Measurements from ENCODE around the gene VPS25.
"Not testable (repeated sequence)": the region's sequence is repeated elsewhere in the genome, so short reads cannot be mapped to it uniquely, and the experiment has no call there.

The VPS25 gene

DNA sequence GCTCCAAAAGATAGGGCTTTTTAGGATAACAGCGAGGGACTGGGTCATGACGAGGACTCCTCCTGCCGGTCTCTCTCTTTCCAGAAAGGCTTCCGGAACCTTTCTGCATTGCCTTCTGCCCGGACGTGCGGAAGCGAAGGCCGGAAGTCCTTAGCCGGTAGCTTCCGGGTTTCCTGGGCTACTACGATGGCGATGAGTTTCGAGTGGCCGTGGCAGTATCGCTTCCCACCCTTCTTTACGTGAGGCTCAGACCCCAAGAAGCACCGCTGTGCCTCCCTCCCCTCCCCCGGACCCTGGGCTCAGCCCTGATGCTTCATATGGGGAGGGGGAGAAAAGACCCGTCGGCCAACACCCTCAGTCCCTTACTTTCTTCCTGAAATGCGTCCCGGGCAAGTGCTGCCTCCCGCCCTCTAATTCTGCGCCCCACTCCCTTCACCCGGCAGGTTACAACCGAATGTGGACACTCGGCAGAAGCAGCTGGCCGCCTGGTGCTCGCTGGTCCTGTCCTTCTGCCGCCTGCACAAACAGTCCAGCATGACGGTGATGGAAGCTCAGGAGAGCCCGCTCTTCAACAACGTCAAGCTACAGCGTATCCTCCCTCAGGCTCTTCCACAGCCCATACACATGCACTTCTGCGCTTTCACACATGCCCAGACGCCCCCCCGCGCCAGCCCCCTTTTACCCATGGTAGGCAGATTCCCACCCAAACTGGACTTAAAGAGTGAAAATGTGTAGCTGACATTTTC, at the start of gene VPS25:
VPS25 (plus strand) TSS at position 160 of the 746 bp plus-strand sequence; CDS start at position 187, 27 bp downstream.
- peak; percentile 81 for DNase-seq (ENCODE audit: low read depth)

DNA sequence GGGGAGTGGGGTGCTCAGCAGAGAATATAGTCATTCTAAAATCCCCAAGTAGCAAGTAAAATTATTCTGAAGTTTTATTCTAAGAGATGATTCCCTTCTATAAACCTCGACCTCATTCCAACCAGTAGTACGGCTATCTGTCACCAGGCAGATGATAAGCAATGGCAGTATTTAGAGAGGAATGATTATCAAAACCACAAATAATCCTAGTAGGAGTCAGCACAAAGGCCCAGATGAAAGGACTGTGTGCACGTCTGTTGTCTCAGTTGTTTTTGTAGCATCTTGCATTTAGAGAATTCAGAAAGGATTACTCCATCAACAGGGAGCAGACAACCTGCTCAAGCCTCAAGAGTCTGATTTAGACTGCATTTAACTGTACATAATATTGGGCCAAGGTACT, 49.6 kb upstream of the VPS25 start:
- DNase-seq (ENCODE audit: low read depth) = no peak

DNA sequence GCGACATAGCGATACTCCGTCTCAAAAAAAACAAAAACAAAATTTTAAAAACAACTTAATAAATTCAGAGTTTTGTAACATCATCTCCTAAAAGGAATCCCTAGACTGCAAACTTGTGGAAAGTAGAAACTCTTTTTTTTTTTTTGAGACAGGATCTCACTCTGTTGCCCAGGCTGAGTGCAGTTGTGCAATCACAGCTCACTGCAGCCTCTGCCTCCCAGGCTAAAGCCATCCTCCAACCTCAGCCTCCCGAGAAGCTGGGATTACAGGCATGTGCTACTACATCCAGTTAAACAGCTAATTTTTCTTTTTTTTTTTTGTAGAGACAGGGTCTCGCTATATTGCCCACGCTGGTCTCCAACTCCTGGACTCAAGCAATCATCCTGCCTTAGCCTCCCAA, 48.1 kb upstream of the VPS25 start:
- no peak for DNase-seq (ENCODE audit: low read depth)

DNA sequence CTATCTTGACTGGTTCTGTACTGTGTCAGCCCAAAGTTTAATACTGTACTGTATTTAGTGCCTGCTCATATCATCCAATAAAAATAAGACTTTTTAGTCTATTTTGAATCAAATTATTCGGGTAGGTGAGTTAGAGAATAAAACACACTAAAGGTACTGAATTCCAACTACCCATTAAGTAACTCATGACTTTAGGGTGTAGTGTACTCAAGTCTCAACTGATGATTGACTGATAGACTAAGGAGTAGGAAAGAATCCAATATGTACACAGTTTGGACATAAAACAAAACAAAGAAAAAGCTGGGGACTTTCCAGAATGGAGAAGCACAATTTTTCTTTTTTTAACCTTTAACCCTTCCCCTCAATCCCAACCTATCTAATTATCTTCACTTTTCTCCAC, 32.5 kb upstream of the VPS25 start:
- DNase-seq (ENCODE audit: low read depth) = no peak

DNA sequence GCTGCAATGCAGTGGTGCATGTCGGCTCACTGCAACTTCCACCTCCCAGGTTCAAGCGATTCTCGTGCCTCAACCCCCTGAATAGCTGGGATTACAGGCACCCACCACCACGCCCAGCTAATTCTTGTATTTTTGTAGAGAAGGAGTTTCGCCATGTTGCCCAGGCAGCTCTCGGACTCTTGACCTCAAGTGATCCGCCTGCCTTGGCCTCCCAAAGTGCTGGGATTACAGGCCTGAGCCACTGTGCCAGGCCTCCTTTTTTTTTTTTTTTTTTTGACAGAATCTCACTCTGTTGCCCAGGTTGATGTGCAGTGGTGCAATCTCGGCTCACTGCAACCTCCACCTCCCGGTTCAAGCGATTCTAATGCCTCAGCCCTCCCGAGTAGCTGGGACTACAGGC, 30.3 kb upstream of the VPS25 start:
- not testable (repeated sequence) for DNase-seq (ENCODE audit: low read depth)

DNA sequence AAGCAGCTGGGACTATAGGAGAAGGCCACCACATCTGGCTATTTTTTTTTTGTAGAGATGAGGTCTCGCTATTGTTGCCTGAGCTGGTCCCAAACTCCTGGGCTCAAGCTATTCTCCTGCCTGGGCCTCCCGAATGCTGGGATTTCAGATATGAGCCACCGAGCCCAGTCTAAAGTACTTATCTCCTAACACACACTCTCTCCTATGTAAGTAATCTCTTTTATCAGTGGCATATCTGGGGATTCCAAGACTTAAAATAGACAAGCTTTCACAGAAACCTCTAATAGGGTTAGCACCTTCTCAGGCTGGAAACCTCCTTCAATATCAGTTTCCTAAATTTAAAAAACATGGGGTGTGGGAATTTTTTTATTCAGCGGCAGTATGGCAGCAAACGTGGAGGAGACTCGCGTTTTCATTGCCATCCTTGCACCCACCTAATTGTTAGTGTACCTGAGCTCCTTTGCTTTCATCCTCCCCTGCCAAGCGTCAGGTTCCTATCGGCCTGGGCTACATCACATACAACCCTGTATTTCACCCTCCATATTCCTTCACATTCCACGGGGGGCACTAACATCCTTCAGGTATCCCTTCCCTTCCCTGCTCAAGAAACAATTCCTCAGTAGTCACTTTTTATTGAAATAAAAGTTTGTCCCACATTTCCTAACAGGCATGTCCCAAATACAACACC, 29.5 kb upstream of the VPS25 start:
- no peak for DNase-seq (ENCODE audit: low read depth)

DNA sequence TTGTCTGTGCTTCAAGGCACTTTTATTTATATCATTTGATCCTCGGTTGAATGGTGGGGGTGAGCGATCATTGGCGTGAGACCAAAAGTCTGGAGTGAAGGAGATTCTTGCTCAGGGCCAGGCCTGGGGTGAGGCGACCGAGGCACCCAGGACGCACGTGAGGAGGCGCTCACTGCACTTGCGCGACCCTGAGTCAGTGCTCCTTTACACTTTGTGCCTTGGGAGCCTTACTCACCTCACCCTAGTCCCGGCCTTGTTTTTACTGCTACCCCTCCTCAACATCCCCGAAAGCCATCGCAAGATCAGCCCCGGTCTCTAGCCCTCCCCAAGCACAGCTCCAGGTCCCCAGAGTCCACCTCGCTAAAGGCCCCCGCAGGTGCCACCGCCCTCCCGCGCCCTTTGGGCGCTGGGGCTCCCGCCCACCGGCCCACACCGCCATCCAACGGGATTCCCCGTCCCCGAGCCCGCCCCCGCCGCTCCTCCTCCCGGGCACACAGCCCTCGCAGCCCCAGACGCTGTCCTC, 28.9 kb upstream of the VPS25 start:
- no peak for DNase-seq (ENCODE audit: low read depth)

DNA sequence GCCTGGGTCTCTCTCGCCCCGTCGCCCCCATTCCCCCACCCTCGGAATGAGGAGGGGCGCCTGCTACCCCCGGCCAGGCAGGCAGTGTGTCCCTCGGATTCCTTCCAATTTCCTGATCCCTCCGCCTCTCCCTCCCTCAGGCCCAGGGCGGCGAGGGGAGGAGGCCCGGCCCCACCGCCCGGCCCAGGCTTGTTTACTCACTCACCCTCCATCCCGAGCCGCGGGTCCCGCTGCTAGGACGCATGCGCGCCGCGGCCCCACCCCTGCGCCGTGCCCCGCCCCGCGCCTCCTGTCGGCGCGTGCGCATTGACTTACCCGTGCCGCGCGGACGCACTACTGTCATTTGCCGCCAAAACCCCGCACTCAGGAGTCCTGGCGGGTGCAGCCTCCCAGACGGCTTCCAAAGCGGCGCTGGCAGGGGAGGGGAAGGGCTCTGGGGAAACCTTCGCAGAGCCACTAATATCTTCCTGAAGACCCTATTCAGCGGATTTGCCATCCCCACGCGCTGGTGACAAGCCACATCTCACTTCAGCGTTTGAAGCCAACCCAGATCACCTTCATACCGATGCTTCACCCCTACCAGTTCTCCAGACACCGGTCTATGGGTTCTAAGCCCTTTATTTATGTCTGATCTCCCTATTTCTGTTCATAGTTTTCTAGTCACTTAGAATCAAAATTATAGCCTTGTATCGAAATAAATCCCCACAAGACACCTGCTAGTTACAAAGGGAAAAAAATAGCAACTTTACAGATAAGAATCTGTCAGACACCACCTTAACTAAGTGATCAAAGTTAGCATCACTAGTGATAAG, 28.2 kb upstream of the VPS25 start, which contains the start of gene EZH1:
EZH1 (minus strand) TSS at position 235 of the 812 bp plus-strand sequence. CDS start 16,099 bp downstream, outside the sequence.
- peak; percentile 81 for DNase-seq (ENCODE audit: low read depth)

DNA sequence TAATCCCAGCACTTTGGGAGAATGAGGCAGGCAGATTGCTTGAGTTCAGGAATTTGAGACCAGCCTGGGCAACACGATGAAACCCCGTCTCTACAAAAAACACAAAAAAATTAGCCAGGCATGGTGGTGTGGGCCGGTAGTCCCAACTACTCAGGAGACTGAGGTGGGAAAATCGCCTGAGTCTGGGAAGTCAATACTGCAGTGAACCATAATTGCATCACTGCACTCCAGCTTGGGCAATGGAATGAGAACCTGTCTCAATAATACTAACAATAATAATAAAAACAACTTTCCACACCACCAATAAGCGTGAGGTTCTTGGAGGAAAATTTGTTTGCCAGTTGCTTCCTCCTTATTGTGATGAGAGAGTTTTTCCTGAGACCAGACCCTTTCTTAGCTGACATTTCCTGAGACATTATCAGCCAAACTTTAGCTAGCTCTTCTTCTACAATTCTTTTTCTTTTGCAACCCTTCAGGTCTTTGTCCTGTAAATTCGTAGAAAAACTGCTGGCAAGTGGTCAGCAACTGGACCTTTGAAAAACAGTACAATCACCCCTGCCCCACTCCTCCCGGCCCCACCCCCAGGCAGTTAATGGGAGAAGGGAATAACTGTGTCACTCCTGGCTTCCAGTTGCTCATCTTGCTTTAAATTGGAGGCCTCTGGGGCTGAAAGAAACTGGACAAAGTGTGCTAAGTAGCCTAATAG, 24.9 kb upstream of the VPS25 start:
- no peak for DNase-seq (ENCODE audit: low read depth)

DNA sequence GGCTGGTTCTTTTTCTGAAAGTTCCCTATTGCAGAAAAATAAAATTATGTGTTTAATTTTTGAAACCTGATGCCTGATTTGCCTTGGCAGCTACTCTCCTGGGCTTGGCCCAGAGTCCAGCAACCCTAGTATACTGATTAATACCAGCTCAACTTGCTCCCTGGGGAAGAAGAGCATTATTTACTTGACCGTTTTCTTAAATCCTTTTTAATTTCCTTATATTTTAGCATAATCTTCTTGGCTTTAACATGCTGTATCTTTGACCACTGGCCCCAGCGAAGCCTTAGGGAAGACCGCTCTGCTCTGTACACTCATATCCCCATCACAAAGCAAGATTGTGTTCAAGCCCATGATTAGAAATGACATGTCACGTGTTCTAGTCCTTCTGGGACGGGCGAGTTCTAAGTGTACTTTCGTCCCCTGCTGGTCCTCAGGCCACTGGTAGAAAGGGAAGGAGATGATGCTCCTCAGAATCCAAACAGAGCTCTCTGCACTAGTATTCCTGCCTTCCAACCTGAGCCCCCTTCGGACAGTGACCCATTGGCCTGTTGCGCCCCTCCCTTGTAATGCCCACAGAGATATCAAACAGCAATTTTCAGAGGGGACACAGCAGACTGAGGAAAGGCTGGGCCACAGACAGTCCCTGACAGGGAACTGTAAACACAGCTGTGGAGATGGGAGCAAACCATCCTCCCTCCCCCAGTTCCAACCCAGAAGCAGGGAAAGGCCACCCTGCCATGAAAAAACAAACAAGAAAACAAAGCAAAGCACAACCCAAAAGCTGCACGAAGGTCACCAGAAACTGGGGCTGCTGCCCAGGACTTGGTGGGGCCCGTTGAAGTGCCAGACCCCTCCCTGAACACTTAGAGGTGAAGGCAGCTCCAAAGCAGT, 24.1 kb upstream of the VPS25 start:
- DNase-seq (ENCODE audit: low read depth) = no peak

DNA sequence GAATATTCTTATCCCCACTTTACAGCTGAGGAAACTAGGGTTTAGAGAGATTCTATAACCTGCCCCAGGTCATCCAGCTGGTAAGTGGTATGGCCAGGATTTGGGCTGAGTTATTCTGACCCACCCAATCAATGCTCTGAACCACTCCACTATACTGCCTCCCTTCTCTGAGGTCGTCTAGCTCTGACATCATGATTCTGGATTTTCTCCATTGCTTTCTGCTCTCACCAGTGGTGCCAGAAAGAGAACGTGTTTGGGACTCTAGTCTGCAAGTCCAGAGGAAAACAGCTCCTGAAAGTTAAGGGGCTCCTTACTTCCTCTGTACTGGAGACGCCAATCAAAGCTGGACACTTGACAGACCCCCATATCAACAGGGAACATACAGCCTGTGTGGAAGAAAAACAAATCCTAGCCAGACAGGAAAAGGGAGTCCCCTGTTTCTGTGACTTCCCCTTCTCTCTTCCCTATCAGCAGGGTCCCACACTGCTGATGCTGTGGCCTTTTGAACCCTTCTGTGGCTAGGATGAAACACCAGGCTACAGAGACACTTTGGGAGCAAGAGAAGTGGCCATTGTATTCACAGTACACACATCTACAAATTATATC, 22.4 kb upstream of the VPS25 start:
- DNase-seq (ENCODE audit: low read depth) = peak; percentile 81

DNA sequence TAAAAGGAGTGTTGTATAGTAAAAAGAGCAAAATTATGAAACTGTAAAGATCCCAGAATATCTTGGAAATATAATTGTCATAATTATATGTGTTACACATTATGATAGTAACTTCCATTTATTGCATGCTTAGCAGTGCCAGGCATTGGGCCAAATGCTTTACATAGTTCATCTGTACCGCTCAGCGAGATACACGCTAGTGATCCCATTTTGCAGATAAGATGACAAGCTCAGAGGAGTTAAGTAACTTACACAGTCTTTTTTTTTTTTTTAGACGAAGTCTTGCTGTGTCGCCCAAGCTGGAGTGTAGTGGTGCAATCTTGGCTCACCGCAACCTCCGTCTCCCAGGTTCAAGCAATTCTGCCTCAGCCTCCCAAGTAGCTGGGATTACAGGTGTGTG, 21.6 kb upstream of the VPS25 start:
- no peak for DNase-seq (ENCODE audit: low read depth)

DNA sequence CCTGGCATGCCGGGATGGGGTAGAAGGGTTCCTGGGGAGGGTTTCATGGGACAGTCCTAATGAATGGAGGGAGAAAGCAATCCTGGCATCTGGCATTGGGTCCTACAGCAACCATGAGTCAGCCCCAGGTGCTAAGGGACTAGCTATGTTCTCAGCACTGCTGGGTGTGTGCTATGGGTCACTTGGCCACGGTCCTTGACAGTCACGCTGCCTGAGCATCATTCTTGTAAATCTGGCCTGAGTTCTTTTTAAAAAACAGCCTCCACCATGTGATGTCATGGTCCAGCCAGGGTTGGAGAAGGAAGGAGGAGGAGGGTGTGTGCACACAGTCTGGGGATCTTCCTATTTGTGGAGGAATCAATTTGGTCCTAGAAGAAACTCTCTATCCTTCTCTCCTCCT, 18.5 kb upstream of the VPS25 start:
- no peak for DNase-seq (ENCODE audit: low read depth)

DNA sequence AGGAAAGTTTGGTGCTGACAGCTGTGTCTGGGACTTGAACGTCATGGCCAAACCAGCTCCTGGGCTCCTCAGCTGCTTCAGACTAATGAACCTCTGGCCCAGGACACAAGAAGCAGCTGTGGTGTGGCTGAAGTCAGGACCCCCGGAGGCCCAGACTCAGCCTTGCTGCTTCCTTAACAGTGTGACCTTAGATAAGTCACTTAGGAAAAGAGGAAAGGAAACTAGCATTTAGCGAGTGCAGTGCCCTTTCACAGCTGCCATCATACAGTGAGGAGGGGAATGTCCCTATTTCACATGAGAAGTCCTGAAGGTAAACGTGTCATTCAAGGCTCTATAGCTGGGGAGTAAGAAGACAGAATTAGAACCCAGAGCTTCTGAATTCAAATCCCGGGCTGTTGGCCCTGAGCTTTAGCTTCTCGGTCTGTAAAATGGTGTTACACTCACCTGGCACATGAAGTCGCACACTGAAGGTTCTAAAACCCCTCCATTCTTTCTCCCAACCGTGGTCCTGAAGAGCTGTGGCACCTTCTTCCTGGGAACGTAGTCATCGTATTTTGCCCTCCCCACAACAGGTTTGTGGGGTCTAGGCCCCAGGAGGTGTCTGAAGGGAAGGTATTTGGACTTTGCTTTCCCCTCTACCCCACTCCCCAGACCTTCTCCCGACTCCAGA, 13.1 kb upstream of the VPS25 start:
- DNase-seq (ENCODE audit: low read depth) = no peak

DNA sequence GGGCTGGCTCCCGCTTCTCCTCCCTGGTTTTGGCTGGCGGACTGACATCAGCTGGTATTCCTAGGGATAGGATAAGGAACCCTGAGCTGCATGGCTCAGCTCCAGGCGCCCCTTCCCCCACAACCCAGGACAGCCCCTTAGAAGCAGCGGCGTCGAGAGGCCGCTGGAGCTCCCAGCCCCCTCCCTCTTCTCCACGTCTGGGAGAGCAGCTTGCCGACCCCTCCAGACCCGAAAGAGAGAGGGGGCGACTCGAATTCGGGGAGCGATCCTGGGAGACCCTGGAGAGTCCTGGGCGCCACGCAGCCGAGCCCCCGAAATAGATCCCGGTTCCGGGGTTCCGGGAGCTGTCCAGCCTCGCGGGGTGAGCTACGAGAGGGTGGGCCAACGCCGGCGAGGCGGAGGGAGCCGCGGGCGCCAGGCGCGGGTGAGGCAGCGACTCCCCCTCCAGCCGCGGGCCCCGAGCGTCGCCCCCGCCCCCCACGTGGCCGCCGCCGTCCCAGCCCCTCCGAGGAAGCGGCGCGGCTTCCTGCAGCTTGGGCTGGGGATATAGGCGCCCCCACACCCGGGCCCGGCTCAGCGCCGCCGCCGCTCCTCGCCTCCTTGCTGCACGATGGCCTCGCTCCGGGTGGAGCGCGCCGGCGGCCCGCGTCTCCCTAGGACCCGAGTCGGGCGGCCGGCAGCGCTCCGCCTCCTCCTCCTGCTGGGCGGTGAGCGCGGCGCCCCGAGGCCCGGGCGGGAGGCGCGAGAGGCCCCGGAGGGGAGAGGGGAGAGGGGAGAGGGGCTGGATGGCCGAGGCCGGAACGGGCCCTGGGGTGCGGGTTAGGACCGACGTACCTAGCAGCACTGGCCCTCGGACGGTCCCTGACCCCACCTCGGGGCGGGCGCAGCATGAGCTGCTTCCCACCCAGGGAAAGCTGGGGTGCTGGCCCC, 12.3 kb upstream of the VPS25 start, which contains the start of gene RAMP2:
RAMP2 (plus strand) TSS at position 576 of the 930 bp plus-strand sequence; CDS start at position 611, 35 bp downstream.
- DNase-seq (ENCODE audit: low read depth) = no peak

DNA sequence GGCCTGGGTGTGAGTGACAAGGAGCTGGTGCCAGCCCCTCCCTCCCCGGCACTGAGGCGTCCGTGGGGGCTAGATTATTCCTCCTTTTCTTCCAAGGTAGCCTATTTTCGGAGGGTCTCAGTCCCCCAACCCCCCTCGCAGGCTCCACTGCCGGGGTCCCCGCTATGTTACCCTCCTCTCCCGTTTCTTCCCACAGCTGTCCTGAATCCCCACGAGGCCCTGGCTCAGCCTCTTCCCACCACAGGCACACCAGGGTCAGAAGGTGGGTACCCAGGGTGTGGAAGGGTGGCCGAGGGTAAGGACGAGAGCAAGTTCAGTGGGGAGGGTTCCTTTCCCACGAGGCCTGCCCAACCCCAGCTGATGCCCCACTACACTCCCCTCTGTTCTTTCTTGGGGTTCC, 11.6 kb upstream of the VPS25 start:
- no peak for DNase-seq (ENCODE audit: low read depth)

DNA sequence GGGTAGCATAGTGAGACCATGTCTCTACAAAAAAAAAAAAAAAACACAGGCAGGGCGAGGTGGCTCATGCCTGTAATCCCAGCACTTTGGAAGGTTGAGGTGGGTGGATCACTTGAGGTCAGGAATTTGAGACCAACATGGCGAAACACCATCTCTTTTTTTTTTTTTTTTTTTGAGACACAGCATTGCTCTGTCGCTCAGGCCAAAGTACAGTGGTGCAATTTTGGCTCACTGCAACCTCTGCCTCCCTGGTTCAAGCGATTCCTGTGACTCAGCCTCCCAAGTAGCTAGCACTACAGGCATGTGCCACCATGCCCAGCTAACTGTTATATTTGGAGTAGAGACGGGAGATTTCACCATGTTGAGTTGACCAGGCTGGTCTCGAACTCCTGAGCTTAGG, 7.1 kb upstream of the VPS25 start:
- no peak for DNase-seq (ENCODE audit: low read depth)

DNA sequence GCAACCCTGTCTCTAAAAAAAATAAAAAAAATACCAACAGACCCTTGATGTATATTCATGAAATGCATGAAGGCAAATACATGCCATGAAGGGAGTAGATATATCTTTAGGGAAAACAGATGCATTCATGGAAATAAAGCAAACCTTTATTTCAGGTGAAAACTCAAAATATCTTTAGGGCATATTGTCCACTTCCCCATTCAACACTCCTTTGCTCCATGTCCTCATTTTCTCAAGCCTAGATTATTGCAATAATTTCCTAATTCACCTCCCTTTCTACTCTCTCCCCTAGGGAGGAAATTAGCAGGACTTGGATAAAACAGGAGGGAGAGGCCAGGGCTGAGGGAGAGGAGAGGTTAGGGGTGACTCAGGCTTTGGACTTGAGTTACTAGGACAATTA, 5.7 kb upstream of the VPS25 start:
- DNase-seq (ENCODE audit: low read depth) = no peak

DNA sequence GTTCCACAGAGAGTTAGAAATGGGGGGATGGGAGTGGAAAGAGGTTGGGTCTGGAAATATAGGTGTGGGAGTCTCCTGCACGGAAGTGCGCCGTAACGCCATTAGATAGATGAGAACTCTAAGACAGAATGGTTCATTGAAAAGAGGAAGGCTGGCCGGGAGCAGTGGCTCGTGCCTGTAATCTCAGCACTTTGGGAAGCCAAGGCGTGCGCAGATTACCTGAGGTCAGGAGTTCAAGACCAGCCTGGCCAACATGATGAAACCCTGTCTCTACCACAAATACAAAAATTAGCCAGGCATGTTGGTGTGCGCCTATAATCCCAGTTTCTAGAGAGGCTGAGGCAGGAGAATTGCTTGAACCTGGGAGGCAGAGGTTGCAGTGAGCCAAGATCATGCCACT, 5.2 kb upstream of the VPS25 start:
- not testable (repeated sequence) for DNase-seq (ENCODE audit: low read depth)

Measured in CMK (cell line).